ENCODE data around the gene IKZF3.

DNA sequence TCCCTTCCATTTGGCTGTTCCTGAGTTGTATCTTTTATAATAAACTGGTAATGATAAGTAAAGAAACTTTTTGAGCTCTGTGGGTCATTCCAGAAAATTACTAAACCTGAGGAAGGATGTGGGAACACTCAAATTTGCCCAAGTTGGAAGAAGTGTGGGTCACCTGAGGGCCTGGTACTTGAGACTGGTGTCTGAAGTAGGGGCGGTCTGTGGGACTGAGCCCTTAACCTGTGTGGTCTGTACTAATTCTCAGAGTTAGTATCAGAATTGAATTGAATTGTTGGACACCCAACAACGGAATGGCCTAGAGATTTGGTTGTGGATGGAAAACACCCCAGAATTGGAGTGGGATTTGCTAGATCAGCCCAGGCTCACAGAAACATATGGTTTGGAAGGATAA lies 43.1 kb downstream of the IKZF3 start:
- no peak for TF ChIP-seq GATA2 (IDR thresholded peaks at IDR 0.05; ENCODE audit: low read depth, low read length)
- TF ChIP-seq GATA3 (IDR thresholded peaks at IDR 0.05; ENCODE audit: low read depth, low read length) = no peak
